NT2/D1 (cell line): ENCODE measurements around the gene PTTG1IP2.

ENCODE experiments used
- SUZ12 ChIP-seq: IDR thresholded peaks from 2 replicates; pipeline ENCODE4 v1.6.1; 2011; ENCODE audit not compliant: insufficient read length, insufficient read depth; ENCODE audit errors: extremely low read depth
- YY1 ChIP-seq: IDR thresholded peaks from 2 replicates; pipeline ENCODE4 v1.6.1; 2011; ENCODE audit not compliant: insufficient read length, insufficient read depth
- ZNF274 ChIP-seq: IDR thresholded peaks from 2 replicates; pipeline ENCODE4 v1.6.1; 2011; ENCODE audit warnings: mild to moderate bottlenecking, low read depth, low read length

- TF ChIP-seq ZNF274 (no peak), YY1 (no peak), SUZ12 (no peak)
Observed at GRCh38 chr7:90484706-90485105, 15.3 kb downstream of the PTTG1IP2 start.
